Astrocyte (in vitro differentiated cells and primary cell): Measurements from ENCODE around the gene TANGO2.
A peak's percentile ranks its signal among the peaks of the same experiment; 100 is the strongest.

Source experiments
- EZH2 ChIP-seq: IDR thresholded peaks from 2 replicates; pipeline ENCODE4 v1.6.1; 2012; ENCODE audit warnings: mild to moderate bottlenecking, low read length, inconsistent platforms; ENCODE audit not compliant: insufficient read depth
- TF ChIP-seq, protein P1 (sequence below): IDR thresholded peaks from 2 replicates; pipeline ENCODE4 v1.5.1; 2011; ENCODE audit warnings: low read depth, mild to moderate bottlenecking, inconsistent platforms, low read length, moderate library complexity; ENCODE audit not compliant: insufficient read depth

DNA sequence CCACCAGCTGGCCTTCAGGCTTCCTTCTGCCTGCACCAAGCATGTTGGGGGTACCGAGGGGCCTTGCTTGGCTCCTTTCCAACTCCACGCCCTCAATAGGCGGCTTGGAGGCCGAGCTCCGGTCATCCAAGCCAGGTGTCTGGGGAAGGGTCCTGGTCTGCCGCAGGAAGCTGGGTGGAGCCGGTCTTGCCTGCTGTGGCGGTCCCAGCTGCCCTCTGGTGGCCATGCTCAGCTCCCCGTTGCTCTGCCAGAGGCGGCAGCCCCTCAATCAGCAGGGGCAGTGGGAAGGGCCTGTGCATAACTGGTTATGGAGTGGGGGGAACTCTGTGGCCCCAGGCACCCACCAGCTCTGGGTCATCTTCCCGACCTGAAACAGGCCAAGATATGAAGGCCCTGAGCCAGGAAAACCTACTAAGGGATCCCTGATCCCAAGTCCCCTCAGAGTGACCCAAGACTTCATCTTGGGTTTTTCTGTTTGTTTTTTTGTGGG lies 7.5 kb upstream of the TANGO2 start:
- TF ChIP-seq, protein P1, sequence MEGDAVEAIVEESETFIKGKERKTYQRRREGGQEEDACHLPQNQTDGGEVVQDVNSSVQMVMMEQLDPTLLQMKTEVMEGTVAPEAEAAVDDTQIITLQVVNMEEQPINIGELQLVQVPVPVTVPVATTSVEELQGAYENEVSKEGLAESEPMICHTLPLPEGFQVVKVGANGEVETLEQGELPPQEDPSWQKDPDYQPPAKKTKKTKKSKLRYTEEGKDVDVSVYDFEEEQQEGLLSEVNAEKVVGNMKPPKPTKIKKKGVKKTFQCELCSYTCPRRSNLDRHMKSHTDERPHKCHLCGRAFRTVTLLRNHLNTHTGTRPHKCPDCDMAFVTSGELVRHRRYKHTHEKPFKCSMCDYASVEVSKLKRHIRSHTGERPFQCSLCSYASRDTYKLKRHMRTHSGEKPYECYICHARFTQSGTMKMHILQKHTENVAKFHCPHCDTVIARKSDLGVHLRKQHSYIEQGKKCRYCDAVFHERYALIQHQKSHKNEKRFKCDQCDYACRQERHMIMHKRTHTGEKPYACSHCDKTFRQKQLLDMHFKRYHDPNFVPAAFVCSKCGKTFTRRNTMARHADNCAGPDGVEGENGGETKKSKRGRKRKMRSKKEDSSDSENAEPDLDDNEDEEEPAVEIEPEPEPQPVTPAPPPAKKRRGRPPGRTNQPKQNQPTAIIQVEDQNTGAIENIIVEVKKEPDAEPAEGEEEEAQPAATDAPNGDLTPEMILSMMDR = peak; percentile 58
- TF ChIP-seq EZH2 = no peak
